Fibroblast of skin of right biceps (primary cell): ENCODE results near the gene SHOC2.

Source experiments
- DNase-seq: peaks from one replicate; pipeline ENCODE4 v3.0.0-alpha.2; 2013

SHOC2 gene

GRCh38 chr10:110947061-110947595, 27.7 kb downstream of the SHOC2 start:
- DNase-seq, result peak; percentile 45

GRCh38 chr10:110951381-110951780, 32.0 kb downstream of the SHOC2 start:
- DNase-seq, result no peak

GRCh38 chr10:110957606-110958005, 38.2 kb downstream of the SHOC2 start:
- no peak for DNase-seq

- DNase-seq, result peak; percentile 30
Measured at GRCh38 chr10:110959379-110960332, 40.3 kb downstream of the SHOC2 start.

- DNase-seq, result no peak
Measured at GRCh38 chr10:110960333-110960712, 40.9 kb downstream of the SHOC2 start.

- no peak for DNase-seq
Measured at GRCh38 chr10:110962443-110962842, 43.0 kb downstream of the SHOC2 start.

- DNase-seq, result no peak
Measured at GRCh38 chr10:110963162-110963561, 43.8 kb downstream of the SHOC2 start.

GRCh38 chr10:110964681-110965080, 45.3 kb downstream of the SHOC2 start:
- no peak for DNase-seq

GRCh38 chr10:110965216-110965615, 45.8 kb downstream of the SHOC2 start:
- DNase-seq, result no peak

- DNase-seq, result peak; percentile 41
Measured at GRCh38 chr10:110966146-110966545, 46.7 kb downstream of the SHOC2 start.

GRCh38 chr10:110967009-110967630, 47.7 kb downstream of the SHOC2 start:
- no peak for DNase-seq

- no peak for DNase-seq
Measured at GRCh38 chr10:110967645-110968044, 48.2 kb downstream of the SHOC2 start.

GRCh38 chr10:110969183-110969582, 49.8 kb downstream of the SHOC2 start:
- no peak for DNase-seq

GRCh38 chr10:110971638-110972037, 52.2 kb downstream of the SHOC2 start:
- DNase-seq, result no peak

- DNase-seq, result no peak
Measured at GRCh38 chr10:110972231-110973134, 53.1 kb downstream of the SHOC2 start.

- no peak for DNase-seq
Measured at GRCh38 chr10:110973400-110973799, 54.0 kb downstream of the SHOC2 start.

- no peak for DNase-seq
Measured at GRCh38 chr10:110976577-110976976, 57.2 kb downstream of the SHOC2 start.

GRCh38 chr10:110977662-110978061, 58.3 kb downstream of the SHOC2 start:
- peak; percentile 66 for DNase-seq

- peak; percentile 69 for DNase-seq
Measured at GRCh38 chr10:110978204-110978603, 58.8 kb downstream of the SHOC2 start.

GRCh38 chr10:110979611-110980010, 60.2 kb downstream of the SHOC2 start:
- no peak for DNase-seq

GRCh38 chr10:110980807-110981206, 61.4 kb downstream of the SHOC2 start:
- DNase-seq, result no peak

- DNase-seq, result no peak
Measured at GRCh38 chr10:110983466-110983865, 64.1 kb downstream of the SHOC2 start.
